Mammary epithelial cell (primary cell): ENCODE results near the gene TENM4.

ENCODE experiments used
- CTCF ChIP-seq, 2 donors: IDR thresholded peaks in 1 of 2; conservative IDR thresholded peaks in 1 of 2; 2 replicates each; pipeline ENCODE4 v1.5.1; 2011 to 2012; ENCODE audit warnings: inconsistent platforms in 2 of 2, low read length in 2 of 2, mild to moderate bottlenecking in 2 of 2, control low read depth in 1 of 2, low read depth in 1 of 2; ENCODE audit not compliant: insufficient read depth in 1 of 2; ENCODE audit errors: extremely low read depth in 1 of 2
- EZH2 ChIP-seq: IDR thresholded peaks from 2 replicates; pipeline ENCODE4 v1.6.1; 2012; ENCODE audit warnings: low read length, inconsistent platforms, borderline replicate concordance

DNA sequence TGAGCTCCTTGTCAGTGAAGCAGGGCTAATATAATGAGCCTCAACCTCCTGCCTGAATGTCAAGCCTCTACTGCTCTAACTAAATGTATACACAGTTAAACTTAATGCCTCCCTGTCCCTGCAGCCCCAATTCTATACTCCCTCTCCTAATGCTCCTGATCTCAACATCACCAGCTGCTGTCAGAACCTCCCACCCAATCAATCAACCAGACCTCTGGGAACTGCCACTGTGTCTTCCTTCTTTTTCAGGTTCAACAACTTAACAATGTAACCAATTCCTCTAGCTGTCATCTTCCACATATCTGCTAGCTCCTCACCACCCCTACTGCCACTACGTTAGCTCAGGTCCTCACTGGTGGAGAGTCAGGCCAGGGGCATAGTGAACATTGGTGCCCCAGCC is 526.3 kb downstream of the TENM4 start:
- TF ChIP-seq CTCF (conservative IDR thresholded peaks at IDR 0.05 in 1 of 2, IDR thresholded peaks at IDR 0.05 in 1 of 2; ENCODE audit: extremely low read depth in 1 of 2, insufficient read depth in 1 of 2, low read depth in 1 of 2, low read length in 2 of 2) (no peak), EZH2 (no peak)
